H1 (cell line): Measurements from ENCODE around the gene C17orf50. TPM values are rescaled to one million over a fixed set of nuclear protein-coding genes. Genes with fewer than 3 reads are reported as not detected.

Experiments
- CTCF ChIA-PET: fragments of 300-600 bp; sonication (Branson Sonifier 250); formaldehyde crosslinking; loops from one replicate; lab custom pipeline; 2021; ENCODE audit not compliant: partially characterized antibody; lab: Charles Lee
- POLR2A ChIA-PET: fragments of 300-600 bp; sonication (Branson Sonifier 250); formaldehyde crosslinking; loops from one replicate; lab custom pipeline; 2021; ENCODE audit warnings: inconsistent platforms; ENCODE audit not compliant: partially characterized antibody; lab: Charles Lee
- DNase-seq, 2 experiments: peaks; one replicate each; pipeline versions ENCODE4 v3.0.0 to v3.0.0-alpha.2; 2010 to 2022; ENCODE audit warnings: low spot score in 2 of 2, low read depth in 1 of 2, mixed read lengths in 1 of 2
- FAIRE-seq: peaks from 2 replicates; lab custom pipeline; 2011; peaks lifted over from hg19 to GRCh38; lab: Jason Lieb, UNC
- H2AFZ ChIP-seq: 2 replicates; pipeline ENCODE4 v1.8.1; 2012; ENCODE audit warnings: low read length, inconsistent platforms
- H2AK5ac ChIP-seq: 2 replicates; pipeline ENCODE4 v1.6.1; 2013; ENCODE audit warnings: low read depth, low read length
- H2BK120ac ChIP-seq: replicated peaks from 2 replicates; pipeline ENCODE3; 2013; ENCODE audit warnings: low read depth, low read length, inconsistent platforms
- H2BK12ac ChIP-seq: 2 replicates; pipeline ENCODE4 v1.6.1; 2013; ENCODE audit warnings: low read depth, low read length
- H2BK15ac ChIP-seq: 2 replicates; pipeline ENCODE4 v1.6.1; 2013; ENCODE audit warnings: low read length
- H2BK20ac ChIP-seq: 2 replicates; pipeline ENCODE4 v1.6.1; 2013; ENCODE audit warnings: low read length
- H2BK5ac ChIP-seq: 2 replicates; pipeline ENCODE4 v1.6.1; 2013; ENCODE audit warnings: low read depth, low read length
- H3K14ac ChIP-seq: 2 replicates; pipeline ENCODE4 v1.6.1; 2013; ENCODE audit warnings: inconsistent platforms; ENCODE audit not compliant: insufficient read length
- H3K18ac ChIP-seq: 2 replicates; pipeline ENCODE4 v1.6.1; 2013; ENCODE audit warnings: low read length; ENCODE audit errors: extremely low read depth
- H3K23ac ChIP-seq: 2 replicates; pipeline ENCODE4 v1.6.1; 2013; ENCODE audit warnings: inconsistent platforms; ENCODE audit not compliant: insufficient read length
- H3K23me2 ChIP-seq: 2 replicates; pipeline ENCODE4 v1.6.1; 2013; ENCODE audit warnings: low read depth, low read length
- H3K27ac ChIP-seq: 2 replicates; pipeline ENCODE4 v1.6.1; 2011; ENCODE audit warnings: low read depth, low read length, inconsistent platforms
- H3K27me3 ChIP-seq, 4 experiments: replicated peaks in 1 of 4; 1 replicate in 1 of 4; 2 replicates in 3 of 4; pipeline versions ENCODE4 v1.6.1 to v1.8.1; 2011 to 2013; ENCODE audit warnings: low read length in 3 of 4, mild to moderate bottlenecking in 3 of 4, inconsistent platforms in 2 of 4, mixed read lengths in 2 of 4, moderate library complexity in 1 of 4; ENCODE audit not compliant: control insufficient read depth in 3 of 4, insufficient read depth in 3 of 4; ENCODE audit errors: extremely low read depth in 1 of 4
- H3K36me3 ChIP-seq, 4 experiments: 2 replicates each; pipeline versions ENCODE4 v1.6.1 to v1.8.1; 2011 to 2013; ENCODE audit warnings: mild to moderate bottlenecking in 4 of 4, low read length in 3 of 4, moderate library complexity in 2 of 4, control low read depth in 1 of 4, inconsistent platforms in 1 of 4; ENCODE audit not compliant: insufficient read depth in 4 of 4, control insufficient read depth in 2 of 4
- H3K4ac ChIP-seq: replicated peaks from 2 replicates; pipeline ENCODE3; 2013; ENCODE audit warnings: low read length, low read depth, mixed read lengths, inconsistent platforms; ENCODE audit not compliant: insufficient read length
- H3K4me1 ChIP-seq, 4 experiments: replicated peaks in 1 of 4; 1 replicate in 1 of 4; 2 replicates in 3 of 4; pipeline versions ENCODE4 v1.6.1 to v1.8.1; 2011 to 2013; ENCODE audit warnings: low read length in 3 of 4, inconsistent platforms in 2 of 4, mixed read lengths in 1 of 4; ENCODE audit not compliant: insufficient read depth in 4 of 4, control insufficient read depth in 3 of 4
- H3K4me2 ChIP-seq, 2 experiments: 2 replicates each; pipeline versions ENCODE4 v1.6.1 to v1.8.1; 2011 to 2013; ENCODE audit warnings: low read depth in 2 of 2, low read length in 2 of 2, control low read depth in 1 of 2, inconsistent platforms in 1 of 2, mild to moderate bottlenecking in 1 of 2; ENCODE audit not compliant: insufficient read depth in 1 of 2
- H3K4me3 ChIP-seq, 4 experiments: fragments of 200-600, 300-600 bp in 1 of 4; sonication (generic), shearing (Covaris generic), sonication (Bioruptor Twin) in 1 of 4; 2 replicates each; pipeline versions ENCODE4 v1.5.1 to v1.8.1; 2011 to 2016; ENCODE audit warnings: low read length in 4 of 4, low read depth in 3 of 4, control low read depth in 2 of 4, inconsistent platforms in 2 of 4, mild to moderate bottlenecking in 2 of 4, mixed read lengths in 1 of 4, moderate library complexity in 1 of 4; ENCODE audit not compliant: insufficient read depth in 2 of 4; ENCODE audit errors: extremely low read depth in 1 of 4
- H3K56ac ChIP-seq: replicated peaks from 2 replicates; pipeline ENCODE3; 2013; ENCODE audit warnings: low read depth, mild to moderate bottlenecking, mixed read lengths, low read length, inconsistent platforms; ENCODE audit not compliant: insufficient read length
- H3K79me1 ChIP-seq: 2 replicates; pipeline ENCODE4 v1.6.1; 2013; ENCODE audit warnings: low read depth, low read length, control low read depth
- H3K79me2 ChIP-seq, 2 experiments: 2 replicates each; pipeline versions ENCODE4 v1.6.1 to v1.8.1; 2012 to 2013; ENCODE audit warnings: low read length in 2 of 2, mild to moderate bottlenecking in 2 of 2, inconsistent platforms in 1 of 2; ENCODE audit not compliant: insufficient read depth in 2 of 2, control insufficient read depth in 1 of 2
- H3K9ac ChIP-seq, 4 experiments: replicated peaks in 1 of 4; 1 replicate in 1 of 4; 2 replicates in 3 of 4; pipeline versions ENCODE4 v1.6.1 to v1.8.1; 2011 to 2013; ENCODE audit warnings: low read depth in 3 of 4, low read length in 3 of 4, control low read depth in 2 of 4, mild to moderate bottlenecking in 2 of 4, moderate library complexity in 2 of 4, inconsistent platforms in 1 of 4; ENCODE audit errors: extremely low read depth in 1 of 4
- H3K9me3 ChIP-seq, 2 experiments: 2 replicates each; pipeline versions ENCODE4 v1.6.1 to v1.8.1; 2012 to 2013; ENCODE audit warnings: mild to moderate bottlenecking in 2 of 2, moderate library complexity in 2 of 2, control low read depth in 1 of 2, inconsistent platforms in 1 of 2, low read depth in 1 of 2, low read length in 1 of 2, mixed read lengths in 1 of 2; ENCODE audit not compliant: insufficient read depth in 2 of 2
- H4K20me1 ChIP-seq, 2 experiments: replicated peaks in 1 of 2; 2 replicates each; pipeline versions ENCODE3 to v1.8.1; 2011 to 2013; ENCODE audit warnings: inconsistent platforms in 2 of 2, low read length in 2 of 2, mild to moderate bottlenecking in 1 of 2; ENCODE audit not compliant: insufficient read depth in 2 of 2, control insufficient read depth in 1 of 2
- H4K5ac ChIP-seq: 2 replicates; pipeline ENCODE4 v1.6.1; 2013; ENCODE audit warnings: low read length, low read depth, mixed read lengths, inconsistent platforms; ENCODE audit not compliant: insufficient read length
- H4K8ac ChIP-seq: 2 replicates; pipeline ENCODE4 v1.8.0; 2013; ENCODE audit warnings: mild to moderate bottlenecking, moderate library complexity, low read length, inconsistent platforms; ENCODE audit not compliant: insufficient read depth; ENCODE audit errors: extremely low read depth
- H4K91ac ChIP-seq: replicated peaks from 2 replicates; pipeline ENCODE3; 2013; ENCODE audit warnings: low read length, mixed read lengths, inconsistent platforms; ENCODE audit not compliant: insufficient read length
- BACH1 ChIP-seq: IDR thresholded peaks from 2 replicates; pipeline ENCODE4 v1.6.1; 2012; ENCODE audit warnings: low read length, improper control_type of control experiment
- CHD1 ChIP-seq: IDR thresholded peaks from 2 replicates; pipeline ENCODE4 v1.6.1; 2012; ENCODE audit warnings: low read depth, low read length, improper control_type of control experiment
- CTBP2 ChIP-seq: IDR thresholded peaks from 2 replicates; pipeline ENCODE4 v1.7.0; 2011; ENCODE audit warnings: borderline replicate concordance, mild to moderate bottlenecking, moderate library complexity, mixed read lengths, low read length; ENCODE audit not compliant: insufficient read depth, insufficient read length
- EGR1 ChIP-seq: IDR thresholded peaks from 2 replicates; pipeline ENCODE4 v1.6.1; 2011; ENCODE audit warnings: low read depth, low read length, borderline replicate concordance
- EZH2 ChIP-seq: fragments of 200-600 bp; sonication (generic); IDR thresholded peaks from 2 replicates; pipeline ENCODE4 v1.7.1; 2012; ENCODE audit warnings: low read depth, mild to moderate bottlenecking, moderate library complexity, low read length, inconsistent platforms; ENCODE audit not compliant: severe bottlenecking
- GABPA ChIP-seq: IDR thresholded peaks from 2 replicates; pipeline ENCODE4 v1.6.1; 2011; ENCODE audit warnings: mild to moderate bottlenecking, low read length, moderate library complexity, borderline replicate concordance; ENCODE audit not compliant: insufficient read depth
- JUN ChIP-seq: IDR thresholded peaks from 2 replicates; pipeline ENCODE4 v1.6.1; 2011; ENCODE audit warnings: low read depth, mild to moderate bottlenecking, improper control_type of control experiment, low read length
- MAFK ChIP-seq: IDR thresholded peaks from 2 replicates; pipeline ENCODE4 v1.6.1; 2012; ENCODE audit warnings: low read depth, mild to moderate bottlenecking, improper control_type of control experiment, low read length
- PHF8 ChIP-seq: fragments of 200-600 bp; sonication (generic); conservative IDR thresholded peaks from 2 replicates; pipeline ENCODE4 v1.7.1; 2012; ENCODE audit warnings: low read depth, mild to moderate bottlenecking, inconsistent platforms, low read length, moderate library complexity
- POU5F1 ChIP-seq: IDR thresholded peaks from 2 replicates; pipeline ENCODE4 v1.6.1; 2011; ENCODE audit warnings: low read depth, mild to moderate bottlenecking, low read length, moderate library complexity
- TAF1 ChIP-seq: IDR thresholded peaks from 2 replicates; pipeline ENCODE4 v1.6.1; 2011; ENCODE audit warnings: mild to moderate bottlenecking, low read depth, low read length
- TEAD4 ChIP-seq: IDR thresholded peaks from 2 replicates; pipeline ENCODE4 v1.6.1; 2012; ENCODE audit warnings: low read depth, low read length, inconsistent platforms, mixed read lengths
- WGBS, 2 experiments: shearing (Covaris generic) in 1 of 2; methylation state at CpG; one replicate each; pipeline versions ENCODE4 v1.1.6 to v1.1.7; 2013 to 2015; ENCODE audit warnings: low lambda C conversion rate in 2 of 2, mixed read lengths in 2 of 2, inconsistent platforms in 1 of 2, low coverage in 1 of 2, missing lambda C conversion rate in 1 of 2; ENCODE audit not compliant: insufficient replicate concordance in 2 of 2, insufficient coverage in 1 of 2, insufficient read length in 1 of 2; ENCODE audit errors: extremely low coverage in 1 of 2, missing lambda C conversion rate in 1 of 2; 5-methylcytosine and 5-hydroxymethylcytosine counted together
- polyA plus RNA-seq, 7 experiments: library from polyadenylated mRNA; depleted of rRNA in 3 of 7; stranded (reverse) in 5 of 7; unstranded in 2 of 7; fragments of >200 nt in 5 of 7; fragments of 200-250 nt in 2 of 7; gene quantifications; 1 replicate in 5 of 7; 2 replicates in 1 of 7; 4 replicates in 1 of 7; pipeline versions ENCODE4 v1.2.1 to v1.2.3, GENCODE V29; 2011 to 2013; ENCODE audit warnings: missing spikeins in 2 of 7, mixed read lengths in 2 of 7
- total RNA-seq: library from RNA; stranded (reverse); fragmentation: NEBNext Ultra II Directional; extraction: Animal tissue kit (Norgen Biotek cat#: 25700); gene quantifications from 2 replicates; pipeline ENCODE4 v1.2.1, GENCODE V29; 2021

C17orf50 gene
- total and polyA plus RNA-seq, 2 of the 8 experiments (the other 6 are each of a cell fraction or from before 2014, with no cell fraction given): 0.12 TPM; not detected in 1

GRCh38 chr17:35743626-35744328, 16.9 kb upstream of the C17orf50 start:
- no peak overlapping the region for H3K56ac ChIP-seq
- H3K4me2 ChIP-seq: no peak overlapping the region
- H3K23ac ChIP-seq: no peak overlapping the region
- peaks cover 11 to 39% (median 34%) of the 10 kb centered on the region in 4 experiments for H3K27me3 ChIP-seq
- H3K18ac ChIP-seq: no peak overlapping the region
- 68% methylated on average over 7 of the region's 7 CpGs; no CpG with 5 or more reads in 1 of the 2 experiments for WGBS, 2 experiments
- H2AK5ac ChIP-seq: no peak overlapping the region
- no peak overlapping the region for H4K91ac ChIP-seq
- H2BK5ac ChIP-seq: no peak overlapping the region
- no peak overlapping the region for H3K14ac ChIP-seq
- ChIA-PET CTCF (interaction anchor here (0.7 to 8.4 kb wide), 10 partner anchors 16 to 130 kb away, joined by 3 to 166 read pairs (median 3); no protein-coding TSS in a partner anchor), POLR2A (interaction anchor here (0.6 to 1.8 kb wide), 7 partner anchors 10 to 189 kb away, joined by 3 to 4 read pairs (median 4); partner anchors contain the start of genes PEX12, RASL10B and TAF15)
- H2AFZ ChIP-seq: no peak overlapping the region
- H3K23me2 ChIP-seq: peaks cover 5% of the 10 kb centered on the region; the same call in 1 of the 2 replicates
- H3K4ac ChIP-seq: no peak overlapping the region
- H3K27ac ChIP-seq: no peak overlapping the region
- H3K79me2 ChIP-seq: no peaks in the 10 kb centered on the region
- H3K4me1 ChIP-seq: peaks cover 0 to 9% (median 1%) of the 10 kb centered on the region in 4 experiments; a peak in 5 of 7 replicates
- no peak overlapping the region for H4K8ac ChIP-seq
- H3K79me1 ChIP-seq: no peaks in the 10 kb centered on the region; the same call in 1 of the 2 replicates
- no peak overlapping the region for H4K5ac ChIP-seq
- peak in 1 of 2 experiments; percentile 80 for DNase-seq
- H2BK20ac ChIP-seq: no peak overlapping the region
- FAIRE-seq: no peak
- H2BK15ac ChIP-seq: no peak overlapping the region
- H3K9me3 ChIP-seq: peaks cover 8 to 11% of the 10 kb centered on the region in 2 experiments; a peak in 2 of 4 replicates
- H2BK12ac ChIP-seq: no peak overlapping the region
- H2BK120ac ChIP-seq: no peak overlapping the region
- peaks cover 0 to 14% of the 10 kb centered on the region in 2 experiments for H4K20me1 ChIP-seq
- no peak overlapping the region for H3K9ac ChIP-seq
- no peak overlapping the region for H3K4me3 ChIP-seq
- H3K36me3 ChIP-seq: peaks cover 0 to 8% (median 0%) of the 10 kb centered on the region in 4 experiments; a peak in 1 of 8 replicates
- TF ChIP-seq TAF1: no peak
- TF ChIP-seq MAFK: no peak
- no peak for TF ChIP-seq EZH2
- no peak for TF ChIP-seq CHD1
- TF ChIP-seq EGR1: no peak
- TF ChIP-seq POU5F1: no peak
- TF ChIP-seq TEAD4: no peak
- TF ChIP-seq BACH1: no peak
- no peak for TF ChIP-seq GABPA
- no peak for TF ChIP-seq CTBP2
- no peak for TF ChIP-seq JUN
- TF ChIP-seq PHF8: no peak
